Glutamatergic neuron (in vitro differentiated cells): ENCODE measurements around the gene APOBEC3H. TPM values are rescaled to one million over a fixed set of nuclear protein-coding genes. Genes with fewer than 3 reads are reported as not detected.

Source experiments
- DNase-seq: peaks from one replicate; pipeline ENCODE4 v3.0.0; 2022
- H3K27ac Mint-ChIP-seq: one replicate; pipeline ENCODE4 v1.8.0; 2020; ENCODE audit warnings: mild to moderate bottlenecking, mixed read lengths, inconsistent platforms; ENCODE audit not compliant: unreplicated experiment
- H3K27me3 Mint-ChIP-seq: one replicate; pipeline ENCODE4 v1.8.0; 2020; ENCODE audit warnings: mild to moderate bottlenecking, moderate library complexity, mixed read lengths, inconsistent platforms; ENCODE audit not compliant: unreplicated experiment
- H3K36me3 Mint-ChIP-seq: one replicate; pipeline ENCODE4 v1.8.0; 2020; ENCODE audit warnings: mild to moderate bottlenecking, mixed read lengths, inconsistent platforms; ENCODE audit not compliant: unreplicated experiment
- H3K4me1 Mint-ChIP-seq: one replicate; pipeline ENCODE4 v1.8.0; 2020; ENCODE audit warnings: mild to moderate bottlenecking, low read depth, mixed read lengths, inconsistent platforms; ENCODE audit not compliant: unreplicated experiment
- H3K4me3 Mint-ChIP-seq: one replicate; pipeline ENCODE4 v1.8.0; 2020; ENCODE audit warnings: mild to moderate bottlenecking, mixed read lengths, inconsistent platforms; ENCODE audit not compliant: unreplicated experiment
- H3K9me3 Mint-ChIP-seq: one replicate; pipeline ENCODE4 v1.8.0; 2020; ENCODE audit warnings: mild to moderate bottlenecking, moderate library complexity, mixed read lengths, inconsistent platforms; ENCODE audit not compliant: unreplicated experiment
- total RNA-seq: library from RNA; stranded (reverse); fragmentation: NEBNext Ultra II Directional; extraction: Animal tissue kit (Norgen Biotek cat#: 25700); gene quantifications from one replicate; pipeline ENCODE4 v1.2.1, GENCODE V29; 2021; ENCODE audit not compliant: unreplicated experiment
- TF ChIP-seq, protein P1 (sequence below): fragments of 200-600 bp; sonication (generic); IDR thresholded peaks from one replicate; pipeline ENCODE4 v1.5.0; 2021; ENCODE audit not compliant: partially characterized antibody, unreplicated experiment

APOBEC3H gene
- total RNA-seq, 1 donor from 2014 or later, result not detected

- Mint-ChIP-seq H3K4me1 (no peaks in the 10 kb centered on the region), H3K36me3 (no peaks in the 10 kb centered on the region), H3K27ac (no peak overlapping the region), H3K4me3 (peak overlapping the region; percentile 77), H3K27me3 (peaks cover 2% of the 10 kb centered on the region), H3K9me3 (peaks cover 4% of the 10 kb centered on the region)
- TF ChIP-seq, protein P1, sequence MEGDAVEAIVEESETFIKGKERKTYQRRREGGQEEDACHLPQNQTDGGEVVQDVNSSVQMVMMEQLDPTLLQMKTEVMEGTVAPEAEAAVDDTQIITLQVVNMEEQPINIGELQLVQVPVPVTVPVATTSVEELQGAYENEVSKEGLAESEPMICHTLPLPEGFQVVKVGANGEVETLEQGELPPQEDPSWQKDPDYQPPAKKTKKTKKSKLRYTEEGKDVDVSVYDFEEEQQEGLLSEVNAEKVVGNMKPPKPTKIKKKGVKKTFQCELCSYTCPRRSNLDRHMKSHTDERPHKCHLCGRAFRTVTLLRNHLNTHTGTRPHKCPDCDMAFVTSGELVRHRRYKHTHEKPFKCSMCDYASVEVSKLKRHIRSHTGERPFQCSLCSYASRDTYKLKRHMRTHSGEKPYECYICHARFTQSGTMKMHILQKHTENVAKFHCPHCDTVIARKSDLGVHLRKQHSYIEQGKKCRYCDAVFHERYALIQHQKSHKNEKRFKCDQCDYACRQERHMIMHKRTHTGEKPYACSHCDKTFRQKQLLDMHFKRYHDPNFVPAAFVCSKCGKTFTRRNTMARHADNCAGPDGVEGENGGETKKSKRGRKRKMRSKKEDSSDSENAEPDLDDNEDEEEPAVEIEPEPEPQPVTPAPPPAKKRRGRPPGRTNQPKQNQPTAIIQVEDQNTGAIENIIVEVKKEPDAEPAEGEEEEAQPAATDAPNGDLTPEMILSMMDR, result no peak
- DNase-seq, result no peak
Measured at GRCh38 chr22:39146256-39147101, 49.4 kb downstream of the APOBEC3H start.

- H3K27me3 Mint-ChIP-seq, result peaks cover 2% of the 10 kb centered on the region
- H3K4me3 Mint-ChIP-seq, result no peak overlapping the region
- no peak overlapping the region for H3K27ac Mint-ChIP-seq
- TF ChIP-seq, protein P1, result no peak
- H3K4me1 Mint-ChIP-seq, result no peaks in the 10 kb centered on the region
- H3K9me3 Mint-ChIP-seq, result peaks cover 4% of the 10 kb centered on the region
- no peaks in the 10 kb centered on the region for H3K36me3 Mint-ChIP-seq
- no peak for DNase-seq
Measured at GRCh38 chr22:39147335-39148025, 50.4 kb downstream of the APOBEC3H start.

DNA sequence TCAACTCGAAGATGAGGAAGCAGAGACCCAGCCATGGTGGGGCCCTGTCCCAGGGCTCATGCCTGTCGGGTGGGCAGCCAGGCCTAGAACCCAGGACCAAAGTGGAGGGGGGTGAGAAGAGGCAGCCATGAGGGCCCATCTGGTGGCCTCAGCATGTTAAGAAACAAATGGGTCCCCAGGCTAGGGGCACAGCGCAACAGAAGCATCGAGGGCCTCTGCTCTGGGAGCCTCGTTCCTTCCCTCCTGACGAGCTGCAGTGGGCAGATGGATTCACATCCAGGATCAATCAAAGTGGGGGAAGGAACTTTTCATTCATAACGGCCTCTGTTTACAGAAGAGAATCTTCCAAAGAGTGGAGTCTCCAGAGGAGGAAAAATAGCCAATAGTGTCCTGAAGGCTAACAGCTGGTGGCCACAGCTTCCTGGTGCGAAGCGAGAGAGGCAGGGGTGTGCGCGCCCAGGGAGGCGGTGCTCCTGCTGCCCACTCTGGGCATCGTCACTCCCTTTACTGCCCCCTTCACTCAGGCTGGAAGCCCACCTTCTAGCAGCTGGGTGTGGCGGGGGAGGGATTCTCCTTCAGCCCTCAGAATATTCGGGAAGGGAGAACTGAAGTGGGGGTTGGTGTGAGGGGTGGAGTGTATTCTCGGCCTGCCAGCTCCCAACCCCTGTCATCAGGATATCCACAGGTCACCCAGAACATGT, 51.1 kb downstream of the APOBEC3H start:
- Mint-ChIP-seq H3K9me3 (peaks cover 4% of the 10 kb centered on the region), H3K4me3 (no peak overlapping the region), H3K27ac (no peak overlapping the region), H3K4me1 (no peaks in the 10 kb centered on the region), H3K36me3 (no peaks in the 10 kb centered on the region), H3K27me3 (peaks cover 2% of the 10 kb centered on the region)
- TF ChIP-seq, protein P1, result no peak
- no peak for DNase-seq

- TF ChIP-seq, protein P1, result no peak
- Mint-ChIP-seq H3K36me3 (no peaks in the 10 kb centered on the region), H3K27ac (no peak overlapping the region), H3K9me3 (peaks cover 2% of the 10 kb centered on the region), H3K4me3 (no peak overlapping the region), H3K27me3 (peaks cover 7% of the 10 kb centered on the region), H3K4me1 (no peaks in the 10 kb centered on the region)
- DNase-seq, result no peak
Measured at GRCh38 chr22:39148727-39149535, 51.9 kb downstream of the APOBEC3H start.
